ENCODE results near the gene CYP2J2. TPM values are rescaled to one million over a fixed set of nuclear protein-coding genes. Genes with fewer than 3 reads are reported as not detected.

The CYP2J2 gene
- total RNA-seq, 1 experiment from 2014 or later = 0.46 TPM

DNA sequence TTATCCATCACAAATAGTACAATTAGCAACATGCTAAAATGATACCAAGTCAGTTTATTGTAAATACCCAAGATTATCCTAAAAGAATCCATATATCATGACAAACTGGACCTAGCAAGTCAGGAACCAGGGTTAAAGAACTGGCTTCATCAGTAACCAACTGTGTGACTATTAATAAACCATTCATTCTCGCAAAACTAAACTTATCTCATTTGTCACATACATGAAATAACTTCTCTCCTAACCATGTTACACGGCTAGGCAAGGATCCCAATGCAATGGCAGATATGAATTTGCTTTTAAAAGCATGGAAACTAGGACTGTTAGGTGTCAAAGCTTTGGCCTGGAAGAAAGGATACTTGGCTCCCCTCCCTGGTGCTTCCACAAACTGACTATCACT is 29.4 kb downstream of the CYP2J2 start (continued):
- no peak for TF ChIP-seq AR (CRISPR knock-in tag; IDR thresholded peaks at IDR 0.05)

DNA sequence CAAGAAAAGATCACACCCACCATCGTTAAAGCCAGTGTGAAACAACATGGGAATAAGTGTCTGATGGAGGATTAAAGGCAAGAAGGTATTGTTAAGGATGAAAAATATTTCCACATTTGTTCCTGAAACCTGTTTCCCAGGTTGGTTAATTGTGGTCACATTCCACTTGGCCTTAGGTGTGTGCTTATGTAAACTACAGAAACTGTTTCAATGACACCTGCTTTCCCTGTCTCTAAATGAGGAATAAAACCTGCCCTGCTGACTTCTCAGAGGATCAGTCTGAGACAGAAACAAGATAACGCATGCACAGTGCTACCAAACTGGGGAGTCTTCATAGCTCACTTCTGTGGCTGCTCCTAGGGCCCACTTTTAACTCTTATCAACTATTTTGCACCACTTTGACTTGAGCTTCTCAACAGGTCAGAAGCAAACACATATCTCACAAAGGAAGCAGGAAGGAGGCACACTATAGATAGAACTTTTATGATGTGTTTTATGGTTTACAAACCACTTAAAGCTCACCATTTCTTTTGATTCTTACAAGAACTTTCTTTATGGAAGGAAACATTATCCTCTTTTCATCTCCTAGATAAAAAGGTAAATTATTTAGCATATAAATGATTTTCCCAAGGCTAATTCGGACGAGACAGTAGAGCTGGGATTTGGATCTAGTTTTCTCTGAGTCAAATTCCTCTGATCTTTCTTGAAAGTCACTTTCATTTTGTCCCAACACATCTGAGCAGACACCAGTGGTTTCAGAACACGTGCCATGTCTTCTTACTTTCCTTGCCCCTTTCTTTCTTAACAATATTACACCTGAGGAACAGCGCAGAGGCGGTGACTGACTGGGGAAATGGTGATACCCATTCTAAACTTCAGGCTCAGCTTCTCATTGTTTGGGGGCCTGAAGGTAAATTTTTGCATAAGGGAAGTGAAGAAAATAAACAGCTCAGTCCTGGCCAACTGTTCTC is 33.4 kb downstream of the CYP2J2 start:
- H3K27me3 Mint-ChIP-seq (ENCODE audit: low read depth) = no peaks in the 10 kb centered on the region
- no peak for DNase-seq (ENCODE audit: low spot score)

GRCh38 chr1:59885160-59885832 is 41.3 kb downstream of the CYP2J2 start:
- Mint-ChIP-seq H3K36me3 (peaks cover 28% of the 10 kb centered on the region), H3K4me3 (no peak overlapping the region), H3K4me1 (no peaks in the 10 kb centered on the region), H3K9me3 (peaks cover 45% of the 10 kb centered on the region), H3K27me3 (ENCODE audit: low read depth) (no peaks in the 10 kb centered on the region; the same call in 1 of the 2 replicates), H3K27ac (no peak overlapping the region)
- POLR2A ChIA-PET = no interaction called here
- ATAC-seq = no peak
- DNase-seq (ENCODE audit: low spot score) = no peak
- TF ChIP-seq, protein P1, sequence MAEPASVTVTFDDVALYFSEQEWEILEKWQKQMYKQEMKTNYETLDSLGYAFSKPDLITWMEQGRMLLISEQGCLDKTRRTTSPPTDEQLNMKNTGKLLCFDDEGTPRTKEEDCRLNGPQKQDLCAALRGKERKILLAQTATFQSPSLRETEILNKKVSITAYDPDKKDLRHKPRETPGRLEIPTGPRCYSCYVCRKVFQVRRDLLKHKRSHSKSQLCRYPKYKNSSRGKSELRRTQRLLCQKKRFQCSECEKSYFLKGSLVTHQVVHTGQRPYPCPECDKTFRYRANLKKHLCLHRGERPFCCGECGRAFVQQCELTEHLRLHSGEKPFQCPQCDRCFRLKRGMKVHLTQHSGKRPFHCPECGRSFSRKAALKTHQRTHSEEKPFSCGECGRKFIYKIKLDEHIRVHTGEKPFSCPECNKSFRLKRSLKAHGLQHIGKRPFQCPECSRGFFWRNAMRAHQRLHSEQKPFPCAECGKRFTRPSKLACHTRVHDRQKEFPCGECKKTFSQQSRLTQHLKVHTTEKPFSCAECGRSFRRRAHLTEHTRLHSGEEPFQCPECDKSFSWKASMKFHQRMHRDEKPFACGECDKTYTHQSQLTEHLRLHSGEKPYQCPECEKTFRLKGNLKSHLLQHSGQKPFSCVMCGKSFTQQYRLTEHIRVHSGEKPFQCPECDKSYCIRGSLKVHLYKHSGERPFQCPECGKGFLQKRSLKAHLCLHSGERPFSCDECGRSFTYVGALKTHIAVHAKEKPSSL (CRISPR knock-in tag; conservative IDR thresholded peaks at IDR 0.05) = no peak
- TF ChIP-seq NFATC4 (CRISPR knock-in tag; IDR thresholded peaks at IDR 0.05) (no peak), ELF4 (CRISPR knock-in tag; IDR thresholded peaks at IDR 0.05; ENCODE audit: low read depth) (no peak), GRHL2 (CRISPR knock-in tag; IDR thresholded peaks at IDR 0.05; ENCODE audit: insufficient replicate concordance, severe bottlenecking) (no peak)
- CTCF ChIA-PET = interaction anchor here (2.0 to 2.8 kb wide), 2 partner anchors 62 to 86 kb away, joined by 4 to 10 read pairs; no protein-coding TSS in a partner anchor

More for the DNA sequence above, 33.4 kb downstream of the CYP2J2 start:
- peaks cover 10% of the 10 kb centered on the region for H3K4me1 Mint-ChIP-seq
- ChIA-PET CTCF (interaction anchor here (1.3 to 1.8 kb wide), 3 partner anchors 10 to 54 kb away, joined by 3 to 10 read pairs (median 8); no protein-coding TSS in a partner anchor), POLR2A (no interaction called here)
- ATAC-seq = peak; percentile 50; the same call in 1 of the 2 replicates
- no peak overlapping the region for H3K4me3 Mint-ChIP-seq
- TF ChIP-seq RELA (CRISPR knock-in tag; IDR thresholded peaks at IDR 0.05; ENCODE audit: borderline replicate concordance) = no peak
- no peak for TF ChIP-seq ATF6 (CRISPR knock-in tag; IDR thresholded peaks at IDR 0.05)
- no peak for TF ChIP-seq GTF2I (CRISPR knock-in tag; conservative IDR thresholded peaks at IDR 0.05)
- TF ChIP-seq CREM (CRISPR knock-in tag; IDR thresholded peaks at IDR 0.05) = no peak
- TF ChIP-seq CBFB (CRISPR knock-in tag; IDR thresholded peaks at IDR 0.05; ENCODE audit: low read depth) = no peak
- TF ChIP-seq ELF4 (CRISPR knock-in tag; IDR thresholded peaks at IDR 0.05; ENCODE audit: low read depth) = no peak
- TF ChIP-seq ZNF671 (CRISPR knock-in tag; IDR thresholded peaks at IDR 0.05) = no peak
- TF ChIP-seq KAT7 (CRISPR knock-in tag; IDR thresholded peaks at IDR 0.05; ENCODE audit: borderline replicate concordance) = no peak
- TF ChIP-seq, protein P2, sequence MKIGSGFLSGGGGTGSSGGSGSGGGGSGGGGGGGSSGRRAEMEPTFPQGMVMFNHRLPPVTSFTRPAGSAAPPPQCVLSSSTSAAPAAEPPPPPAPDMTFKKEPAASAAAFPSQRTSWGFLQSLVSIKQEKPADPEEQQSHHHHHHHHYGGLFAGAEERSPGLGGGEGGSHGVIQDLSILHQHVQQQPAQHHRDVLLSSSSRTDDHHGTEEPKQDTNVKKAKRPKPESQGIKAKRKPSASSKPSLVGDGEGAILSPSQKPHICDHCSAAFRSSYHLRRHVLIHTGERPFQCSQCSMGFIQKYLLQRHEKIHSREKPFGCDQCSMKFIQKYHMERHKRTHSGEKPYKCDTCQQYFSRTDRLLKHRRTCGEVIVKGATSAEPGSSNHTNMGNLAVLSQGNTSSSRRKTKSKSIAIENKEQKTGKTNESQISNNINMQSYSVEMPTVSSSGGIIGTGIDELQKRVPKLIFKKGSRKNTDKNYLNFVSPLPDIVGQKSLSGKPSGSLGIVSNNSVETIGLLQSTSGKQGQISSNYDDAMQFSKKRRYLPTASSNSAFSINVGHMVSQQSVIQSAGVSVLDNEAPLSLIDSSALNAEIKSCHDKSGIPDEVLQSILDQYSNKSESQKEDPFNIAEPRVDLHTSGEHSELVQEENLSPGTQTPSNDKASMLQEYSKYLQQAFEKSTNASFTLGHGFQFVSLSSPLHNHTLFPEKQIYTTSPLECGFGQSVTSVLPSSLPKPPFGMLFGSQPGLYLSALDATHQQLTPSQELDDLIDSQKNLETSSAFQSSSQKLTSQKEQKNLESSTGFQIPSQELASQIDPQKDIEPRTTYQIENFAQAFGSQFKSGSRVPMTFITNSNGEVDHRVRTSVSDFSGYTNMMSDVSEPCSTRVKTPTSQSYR (CRISPR knock-in tag; IDR thresholded peaks at IDR 0.05) = no peak
- H3K27ac Mint-ChIP-seq = peak overlapping the region; percentile 48; the same call in 1 of the 2 replicates
- H3K36me3 Mint-ChIP-seq = peaks cover 24% of the 10 kb centered on the region
- H3K9me3 Mint-ChIP-seq = peaks cover 35% of the 10 kb centered on the region

All from WTC11 (cell line).